ENCODE data around the gene TADA2B.

TADA2B gene

GRCh38 chr4:7045553-7045952 lies 2.4 kb downstream of the TADA2B start:
- no peaks in the 10 kb centered on the region for H3K9me2 ChIP-seq (replicated peaks; ENCODE audit: low read depth, low read length)
- peaks cover 15% of the 10 kb centered on the region; the same call in 1 of the 2 replicates for H3K79me2 ChIP-seq (ENCODE audit: insufficient read depth, low read length)
- H3K4me1 ChIP-seq (ENCODE audit: insufficient read depth, low read length, poor library complexity, severe bottlenecking), result peaks cover 23% of the 10 kb centered on the region
- no peaks in the 10 kb centered on the region for H3K9me3 ChIP-seq (ENCODE audit: insufficient read depth, low read depth, low read length)
- H2AFZ ChIP-seq (ENCODE audit: low read length), result no peak overlapping the region
- H3K27me3 ChIP-seq (ENCODE audit: insufficient read depth, low read length, poor library complexity, severe bottlenecking), result peaks cover 43% of the 10 kb centered on the region
- peak overlapping the region; percentile 96 for H3K4me3 ChIP-seq (ENCODE audit: low read length, poor library complexity, severe bottlenecking)
- TF ChIP-seq, protein P1, sequence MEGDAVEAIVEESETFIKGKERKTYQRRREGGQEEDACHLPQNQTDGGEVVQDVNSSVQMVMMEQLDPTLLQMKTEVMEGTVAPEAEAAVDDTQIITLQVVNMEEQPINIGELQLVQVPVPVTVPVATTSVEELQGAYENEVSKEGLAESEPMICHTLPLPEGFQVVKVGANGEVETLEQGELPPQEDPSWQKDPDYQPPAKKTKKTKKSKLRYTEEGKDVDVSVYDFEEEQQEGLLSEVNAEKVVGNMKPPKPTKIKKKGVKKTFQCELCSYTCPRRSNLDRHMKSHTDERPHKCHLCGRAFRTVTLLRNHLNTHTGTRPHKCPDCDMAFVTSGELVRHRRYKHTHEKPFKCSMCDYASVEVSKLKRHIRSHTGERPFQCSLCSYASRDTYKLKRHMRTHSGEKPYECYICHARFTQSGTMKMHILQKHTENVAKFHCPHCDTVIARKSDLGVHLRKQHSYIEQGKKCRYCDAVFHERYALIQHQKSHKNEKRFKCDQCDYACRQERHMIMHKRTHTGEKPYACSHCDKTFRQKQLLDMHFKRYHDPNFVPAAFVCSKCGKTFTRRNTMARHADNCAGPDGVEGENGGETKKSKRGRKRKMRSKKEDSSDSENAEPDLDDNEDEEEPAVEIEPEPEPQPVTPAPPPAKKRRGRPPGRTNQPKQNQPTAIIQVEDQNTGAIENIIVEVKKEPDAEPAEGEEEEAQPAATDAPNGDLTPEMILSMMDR (conservative IDR thresholded peaks at IDR 0.05; ENCODE audit: low read length), result no peak
- no peak for TF ChIP-seq EZH2phosphoT487 (IDR thresholded peaks at IDR 0.05; ENCODE audit: borderline replicate concordance)
- H3K4me2 ChIP-seq (ENCODE audit: low read depth, low read length, poor library complexity, severe bottlenecking), result peak overlapping the region; percentile 84
- no peak overlapping the region for H3K9ac ChIP-seq (ENCODE audit: low read depth, low read length, poor library complexity, severe bottlenecking)
- H3K36me3 ChIP-seq (ENCODE audit: insufficient read depth, low read length), result no peaks in the 10 kb centered on the region
- no peaks in the 10 kb centered on the region for H3F3A ChIP-seq (ENCODE audit: low read depth)
- peaks cover 58% of the 10 kb centered on the region for H4K20me1 ChIP-seq (ENCODE audit: insufficient read depth, low read length, poor library complexity, severe bottlenecking)

DNA sequence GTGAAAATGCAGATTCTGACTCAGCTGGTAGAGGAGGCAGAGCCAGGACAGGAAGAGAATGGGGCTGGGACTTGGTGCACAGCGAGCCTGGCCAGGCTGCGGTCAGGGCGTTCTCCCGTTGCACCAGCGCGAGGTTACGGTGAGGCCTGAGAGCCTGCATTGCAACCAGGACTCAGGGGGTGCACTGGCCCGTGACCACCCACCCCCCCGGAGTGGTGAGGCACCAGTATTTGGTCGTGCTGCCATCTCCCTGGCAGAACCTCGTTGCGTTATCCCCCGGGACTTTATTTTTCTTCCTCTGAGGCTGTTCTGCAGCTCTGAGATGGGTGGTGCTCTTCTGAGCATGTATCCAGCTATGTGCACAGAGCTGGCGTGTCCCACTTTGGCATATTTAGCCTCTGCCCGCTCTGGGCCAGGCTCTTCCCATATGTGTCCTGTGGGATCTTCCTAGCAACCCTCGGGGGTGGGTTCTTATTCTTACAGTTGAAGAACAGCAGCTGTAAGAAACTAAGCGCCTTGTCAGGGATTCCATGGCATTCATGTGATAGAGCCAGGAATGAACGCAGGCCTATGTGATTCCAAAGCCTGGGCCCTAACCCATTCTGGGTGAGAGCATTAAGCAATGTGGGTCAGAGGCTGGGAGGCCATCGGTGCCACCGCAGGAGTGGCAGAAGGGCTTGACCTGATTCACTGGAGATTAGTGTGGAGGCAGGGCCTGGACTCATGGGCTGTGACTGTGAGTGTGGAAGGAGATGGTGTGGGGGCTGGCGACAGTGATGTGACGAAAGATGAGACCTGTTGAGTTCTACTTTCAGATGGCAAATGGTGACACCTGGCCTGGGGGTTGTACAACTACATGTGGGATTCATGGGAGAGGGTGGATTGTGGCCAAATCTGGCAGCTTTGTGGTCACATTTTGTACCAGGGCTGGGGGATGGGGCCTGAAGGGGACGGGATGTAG lies 3.1 kb downstream of the TADA2B start:
- H4K20me1 ChIP-seq (ENCODE audit: insufficient read depth, low read length, poor library complexity, severe bottlenecking), result peaks cover 64% of the 10 kb centered on the region
- no peak overlapping the region for H2AFZ ChIP-seq (ENCODE audit: low read length)
- TF ChIP-seq EZH2phosphoT487 (IDR thresholded peaks at IDR 0.05; ENCODE audit: borderline replicate concordance), result no peak
- TF ChIP-seq, protein P1 (conservative IDR thresholded peaks at IDR 0.05; ENCODE audit: low read length), result no peak
- peaks cover 23% of the 10 kb centered on the region for H3K4me1 ChIP-seq (ENCODE audit: insufficient read depth, low read length, poor library complexity, severe bottlenecking)
- H3K79me2 ChIP-seq (ENCODE audit: insufficient read depth, low read length), result peaks cover 15% of the 10 kb centered on the region; the same call in 1 of the 2 replicates
- no peak overlapping the region for H3K9ac ChIP-seq (ENCODE audit: low read depth, low read length, poor library complexity, severe bottlenecking)
- H3F3A ChIP-seq (ENCODE audit: low read depth), result no peaks in the 10 kb centered on the region
- H3K9me3 ChIP-seq (ENCODE audit: insufficient read depth, low read depth, low read length), result no peaks in the 10 kb centered on the region
- no peaks in the 10 kb centered on the region for H3K36me3 ChIP-seq (ENCODE audit: insufficient read depth, low read length)
- peak overlapping the region; percentile 6 for H3K4me3 ChIP-seq (ENCODE audit: low read length, poor library complexity, severe bottlenecking)
- peak overlapping the region; percentile 84 for H3K4me2 ChIP-seq (ENCODE audit: low read depth, low read length, poor library complexity, severe bottlenecking)
- peaks cover 50% of the 10 kb centered on the region for H3K27me3 ChIP-seq (ENCODE audit: insufficient read depth, low read length, poor library complexity, severe bottlenecking)
- no peaks in the 10 kb centered on the region for H3K9me2 ChIP-seq (replicated peaks; ENCODE audit: low read depth, low read length)

DNA sequence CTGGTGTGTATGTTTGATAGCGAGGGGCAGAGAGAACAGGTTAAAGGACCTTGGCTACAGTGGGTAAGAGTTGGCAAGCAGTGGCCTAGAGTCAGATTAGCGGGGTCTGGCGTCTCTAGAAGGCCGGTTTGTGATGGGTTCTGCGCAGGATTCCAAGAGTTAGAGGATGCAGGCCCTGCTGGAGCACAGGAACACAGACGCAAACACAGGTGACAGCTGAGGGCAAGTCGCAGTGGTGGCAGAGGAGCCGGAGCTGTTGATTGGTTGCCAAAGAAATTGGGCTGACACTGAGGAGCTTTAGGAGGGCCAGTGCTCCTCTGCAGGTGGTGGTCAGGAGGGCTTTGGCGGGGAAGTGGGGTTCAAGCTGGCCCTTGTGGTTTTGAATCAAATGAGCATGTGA lies 3.8 kb downstream of the TADA2B start:
- no peaks in the 10 kb centered on the region for H3K36me3 ChIP-seq (ENCODE audit: insufficient read depth, low read length)
- H3K9ac ChIP-seq (ENCODE audit: low read depth, low read length, poor library complexity, severe bottlenecking), result no peak overlapping the region
- peaks cover 23% of the 10 kb centered on the region for H3K4me1 ChIP-seq (ENCODE audit: insufficient read depth, low read length, poor library complexity, severe bottlenecking)
- H3K9me3 ChIP-seq (ENCODE audit: insufficient read depth, low read depth, low read length), result no peaks in the 10 kb centered on the region
- H2AFZ ChIP-seq (ENCODE audit: low read length), result no peak overlapping the region
- H4K20me1 ChIP-seq (ENCODE audit: insufficient read depth, low read length, poor library complexity, severe bottlenecking), result peaks cover 67% of the 10 kb centered on the region
- H3K27me3 ChIP-seq (ENCODE audit: insufficient read depth, low read length, poor library complexity, severe bottlenecking), result peaks cover 47% of the 10 kb centered on the region
- H3K9me2 ChIP-seq (replicated peaks; ENCODE audit: low read depth, low read length), result no peaks in the 10 kb centered on the region
- TF ChIP-seq, protein P1 (conservative IDR thresholded peaks at IDR 0.05; ENCODE audit: low read length), result no peak
- no peak for TF ChIP-seq EZH2phosphoT487 (IDR thresholded peaks at IDR 0.05; ENCODE audit: borderline replicate concordance)
- H3K4me3 ChIP-seq (ENCODE audit: low read length, poor library complexity, severe bottlenecking), result no peak overlapping the region
- H3K4me2 ChIP-seq (ENCODE audit: low read depth, low read length, poor library complexity, severe bottlenecking), result peak overlapping the region; percentile 84
- peaks cover 15% of the 10 kb centered on the region; the same call in 1 of the 2 replicates for H3K79me2 ChIP-seq (ENCODE audit: insufficient read depth, low read length)
- no peaks in the 10 kb centered on the region for H3F3A ChIP-seq (ENCODE audit: low read depth)

Data from Loucy (cell line).